ENCODE measurements around the gene AGAP1. TPM values are rescaled to one million over a fixed set of nuclear protein-coding genes. Genes with fewer than 3 reads are reported as not detected.

Gene AGAP1
- total RNA-seq, 4 donors from 2014 or later = 33.7 to 55.2 (median 37.5) TPM

GRCh38 chr2:236146436-236146835, 652.6 kb downstream of the AGAP1 start:
- peaks cover 65% of the 10 kb centered on the region for H3K27me3 ChIP-seq
- H3K4me1 ChIP-seq = no peaks in the 10 kb centered on the region
- H3K4me3 ChIP-seq = no peak overlapping the region
- H3K9me3 ChIP-seq = peaks cover 0 to 16% (median 0%) of the 10 kb centered on the region in 3 donors
- TF ChIP-seq POLR2A (IDR thresholded peaks at IDR 0.05) (no peak), EP300 (IDR thresholded peaks at IDR 0.05) (no peak), CTCF (IDR thresholded peaks at IDR 0.05) (no peak), POLR2AphosphoS5 (IDR thresholded peaks at IDR 0.05) (no peak)
- H3K27ac ChIP-seq = no peak overlapping the region
- no peaks in the 10 kb centered on the region for H3K36me3 ChIP-seq
- no peak for ATAC-seq
- WGBS, 2 donors (ENCODE audit: low coverage in 1 of 2) = 85 to 95% methylated on average over 6 to 7 of the region's 7 CpGs

- Histone ChIP-seq H3K4me3 (no peak overlapping the region), H3K4me1 (peaks cover 0 to 5% (median 2%) of the 10 kb centered on the region in 3 donors), H3K27me3 (peaks cover 55% of the 10 kb centered on the region), H3K27ac (no peak overlapping the region), H3K36me3 (no peaks in the 10 kb centered on the region), H3K9me3 (peaks cover 0 to 34% (median 0%) of the 10 kb centered on the region in 3 donors)
- WGBS, 2 donors (ENCODE audit: low coverage in 1 of 2) = 83 to 89% methylated on average over 2 to 3 of the region's 3 CpGs
- no peak for ATAC-seq
- TF ChIP-seq CTCF (IDR thresholded peaks at IDR 0.05) = no peak
- TF ChIP-seq EP300 (IDR thresholded peaks at IDR 0.05) = no peak
- TF ChIP-seq POLR2AphosphoS5 (IDR thresholded peaks at IDR 0.05) = no peak
- no peak for TF ChIP-seq POLR2A (IDR thresholded peaks at IDR 0.05)
These were observed 661.6 kb downstream of the AGAP1 start for GRCh38 chr2:236155406-236155805.

- Histone ChIP-seq H3K27ac (no peak overlapping the region), H3K36me3 (no peaks in the 10 kb centered on the region), H3K4me1 (peaks cover 0 to 5% (median 2%) of the 10 kb centered on the region in 3 donors), H3K27me3 (peaks cover 60% of the 10 kb centered on the region), H3K9me3 (peaks cover 0 to 25% (median 0%) of the 10 kb centered on the region in 3 donors), H3K4me3 (no peak overlapping the region)
- no peak for ATAC-seq
- 100% methylated on average over 1 of the region's 16 CpGs; no CpG with 5 or more reads in 1 of the 2 donors for WGBS, 2 donors (ENCODE audit: low coverage in 1 of 2)
- TF ChIP-seq EP300 (IDR thresholded peaks at IDR 0.05) = no peak
- no peak for TF ChIP-seq POLR2AphosphoS5 (IDR thresholded peaks at IDR 0.05)
- no peak for TF ChIP-seq CTCF (IDR thresholded peaks at IDR 0.05)
- TF ChIP-seq POLR2A (IDR thresholded peaks at IDR 0.05) = no peak
These were observed 662.4 kb downstream of the AGAP1 start for GRCh38 chr2:236156095-236156859.

- Histone ChIP-seq H3K9me3 (peaks cover 0 to 19% (median 0%) of the 10 kb centered on the region in 3 donors), H3K27ac (no peak overlapping the region), H3K27me3 (peaks cover 61% of the 10 kb centered on the region), H3K36me3 (no peaks in the 10 kb centered on the region), H3K4me3 (no peak overlapping the region), H3K4me1 (peaks cover 0 to 5% (median 2%) of the 10 kb centered on the region in 3 donors)
- no peak for ATAC-seq
- TF ChIP-seq EP300 (IDR thresholded peaks at IDR 0.05) = no peak
- no peak for TF ChIP-seq POLR2A (IDR thresholded peaks at IDR 0.05)
- TF ChIP-seq CTCF (IDR thresholded peaks at IDR 0.05) = no peak
- no peak for TF ChIP-seq POLR2AphosphoS5 (IDR thresholded peaks at IDR 0.05)
- 80 to 82% methylated on average over 2 to 4 of the region's 7 CpGs for WGBS, 2 donors (ENCODE audit: low coverage in 1 of 2)
These were observed 663.0 kb downstream of the AGAP1 start for GRCh38 chr2:236156860-236157194.

- Histone ChIP-seq H3K4me1 (peaks cover 0 to 5% (median 2%) of the 10 kb centered on the region in 3 donors), H3K36me3 (no peaks in the 10 kb centered on the region), H3K4me3 (no peak overlapping the region), H3K9me3 (peaks cover 0 to 14% (median 0%) of the 10 kb centered on the region in 3 donors), H3K27me3 (peaks cover 67% of the 10 kb centered on the region), H3K27ac (no peak overlapping the region)
- no peak for ATAC-seq
- TF ChIP-seq EP300 (IDR thresholded peaks at IDR 0.05) (no peak), POLR2A (IDR thresholded peaks at IDR 0.05) (no peak), POLR2AphosphoS5 (IDR thresholded peaks at IDR 0.05) (no peak), CTCF (IDR thresholded peaks at IDR 0.05) (no peak)
- 86 to 94% methylated on average over 3 to 6 of the region's 6 CpGs for WGBS, 2 donors (ENCODE audit: low coverage in 1 of 2)
These were observed 663.5 kb downstream of the AGAP1 start for GRCh38 chr2:236157366-236157765.
